Measurements from ENCODE around the gene IGLON5.

IGLON5 gene

GRCh38 chr19:51295382-51296126 lies 15.9 kb upstream of the IGLON5 start:
- Histone ChIP-seq H3K9me3 (ENCODE audit: control insufficient read depth, insufficient read depth, low read length) (no peaks in the 10 kb centered on the region; the same call in 1 of the 2 replicates), H3K36me3 (ENCODE audit: insufficient read depth, low read length) (no peaks in the 10 kb centered on the region), H3K4me1 (ENCODE audit: insufficient read depth, low read length) (peaks cover 30% of the 10 kb centered on the region), H3K9ac (ENCODE audit: low read depth, low read length) (peak overlapping the region; percentile 35)

GRCh38 chr19:51296336-51297093 lies 14.9 kb upstream of the IGLON5 start:
- H3K9ac ChIP-seq (ENCODE audit: low read depth, low read length), result no peak overlapping the region

GRCh38 chr19:51297406-51297805 lies 14.0 kb upstream of the IGLON5 start:
- Histone ChIP-seq H3K36me3 (ENCODE audit: insufficient read depth, low read length) (no peaks in the 10 kb centered on the region), H3K4me1 (ENCODE audit: insufficient read depth, low read length) (peaks cover 25% of the 10 kb centered on the region), H3K9ac (ENCODE audit: low read depth, low read length) (no peak overlapping the region), H3K9me3 (ENCODE audit: control insufficient read depth, insufficient read depth, low read length) (no peaks in the 10 kb centered on the region)

More at GRCh38 chr19:51296336-51297093, 14.9 kb upstream of the IGLON5 start:
- no peaks in the 10 kb centered on the region; the same call in 1 of the 2 replicates for H3K9me3 ChIP-seq (ENCODE audit: control insufficient read depth, insufficient read depth, low read length)
- H3K36me3 ChIP-seq (ENCODE audit: insufficient read depth, low read length), result no peaks in the 10 kb centered on the region
- peaks cover 30% of the 10 kb centered on the region for H3K4me1 ChIP-seq (ENCODE audit: insufficient read depth, low read length)

GRCh38 chr19:51301266-51301665 lies 10.2 kb upstream of the IGLON5 start:
- no peaks in the 10 kb centered on the region for H3K9me3 ChIP-seq (ENCODE audit: control insufficient read depth, insufficient read depth, low read length)
- H3K9ac ChIP-seq (ENCODE audit: low read depth, low read length), result no peak overlapping the region
- peaks cover under 1% of the 10 kb centered on the region; the same call in 1 of the 2 replicates for H3K4me1 ChIP-seq (ENCODE audit: insufficient read depth, low read length)
- no peaks in the 10 kb centered on the region for H3K36me3 ChIP-seq (ENCODE audit: insufficient read depth, low read length)

GRCh38 chr19:51305479-51305878 lies 6.0 kb upstream of the IGLON5 start:
- Histone ChIP-seq H3K36me3 (ENCODE audit: insufficient read depth, low read length) (no peaks in the 10 kb centered on the region), H3K9me3 (ENCODE audit: control insufficient read depth, insufficient read depth, low read length) (no peaks in the 10 kb centered on the region), H3K9ac (ENCODE audit: low read depth, low read length) (no peak overlapping the region), H3K4me1 (ENCODE audit: insufficient read depth, low read length) (peaks cover 5% of the 10 kb centered on the region)

GRCh38 chr19:51316688-51317087 lies 5.2 kb downstream of the IGLON5 start:
- H3K9me3 ChIP-seq (ENCODE audit: control insufficient read depth, insufficient read depth, low read length), result peaks cover 5% of the 10 kb centered on the region
- no peak overlapping the region for H3K9ac ChIP-seq (ENCODE audit: low read depth, low read length)
- no peaks in the 10 kb centered on the region for H3K4me1 ChIP-seq (ENCODE audit: insufficient read depth, low read length)
- H3K36me3 ChIP-seq (ENCODE audit: insufficient read depth, low read length), result no peaks in the 10 kb centered on the region

GRCh38 chr19:51317376-51317775 lies 5.9 kb downstream of the IGLON5 start:
- Histone ChIP-seq H3K4me1 (ENCODE audit: insufficient read depth, low read length) (no peaks in the 10 kb centered on the region), H3K9me3 (ENCODE audit: control insufficient read depth, insufficient read depth, low read length) (peaks cover 5% of the 10 kb centered on the region), H3K36me3 (ENCODE audit: insufficient read depth, low read length) (no peaks in the 10 kb centered on the region), H3K9ac (ENCODE audit: low read depth, low read length) (no peak overlapping the region)

GRCh38 chr19:51317968-51318367 lies 6.5 kb downstream of the IGLON5 start:
- Histone ChIP-seq H3K9me3 (ENCODE audit: control insufficient read depth, insufficient read depth, low read length) (peaks cover 5% of the 10 kb centered on the region), H3K36me3 (ENCODE audit: insufficient read depth, low read length) (no peaks in the 10 kb centered on the region), H3K9ac (ENCODE audit: low read depth, low read length) (no peak overlapping the region), H3K4me1 (ENCODE audit: insufficient read depth, low read length) (no peaks in the 10 kb centered on the region)

- no peaks in the 10 kb centered on the region for H3K36me3 ChIP-seq (ENCODE audit: insufficient read depth, low read length)
- H3K9ac ChIP-seq (ENCODE audit: low read depth, low read length), result no peak overlapping the region
- no peaks in the 10 kb centered on the region for H3K4me1 ChIP-seq (ENCODE audit: insufficient read depth, low read length)
- H3K9me3 ChIP-seq (ENCODE audit: control insufficient read depth, insufficient read depth, low read length), result peaks cover 5% of the 10 kb centered on the region
Measured at GRCh38 chr19:51318687-51319648, 7.5 kb downstream of the IGLON5 start.

- Histone ChIP-seq H3K4me1 (ENCODE audit: insufficient read depth, low read length) (no peaks in the 10 kb centered on the region), H3K9ac (ENCODE audit: low read depth, low read length) (no peak overlapping the region), H3K36me3 (ENCODE audit: insufficient read depth, low read length) (no peaks in the 10 kb centered on the region), H3K9me3 (ENCODE audit: control insufficient read depth, insufficient read depth, low read length) (peaks cover 1% of the 10 kb centered on the region; the same call in 1 of the 2 replicates)
Measured at GRCh38 chr19:51319649-51320279, 8.3 kb downstream of the IGLON5 start.

GRCh38 chr19:51320280-51320657 lies 8.8 kb downstream of the IGLON5 start:
- no peak overlapping the region for H3K9ac ChIP-seq (ENCODE audit: low read depth, low read length)
- no peaks in the 10 kb centered on the region for H3K9me3 ChIP-seq (ENCODE audit: control insufficient read depth, insufficient read depth, low read length)
- no peaks in the 10 kb centered on the region for H3K36me3 ChIP-seq (ENCODE audit: insufficient read depth, low read length)
- no peaks in the 10 kb centered on the region for H3K4me1 ChIP-seq (ENCODE audit: insufficient read depth, low read length)

GRCh38 chr19:51321799-51322198 lies 10.4 kb downstream of the IGLON5 start:
- Histone ChIP-seq H3K4me1 (ENCODE audit: insufficient read depth, low read length) (no peaks in the 10 kb centered on the region; the same call in 1 of the 2 replicates), H3K9me3 (ENCODE audit: control insufficient read depth, insufficient read depth, low read length) (no peaks in the 10 kb centered on the region), H3K36me3 (ENCODE audit: insufficient read depth, low read length) (no peaks in the 10 kb centered on the region), H3K9ac (ENCODE audit: low read depth, low read length) (no peak overlapping the region)

GRCh38 chr19:51323481-51324166 lies 12.2 kb downstream of the IGLON5 start:
- no peaks in the 10 kb centered on the region for H3K36me3 ChIP-seq (ENCODE audit: insufficient read depth, low read length)
- H3K4me1 ChIP-seq (ENCODE audit: insufficient read depth, low read length), result peaks cover 6% of the 10 kb centered on the region; the same call in 1 of the 2 replicates
- no peak overlapping the region for H3K9ac ChIP-seq (ENCODE audit: low read depth, low read length)
- no peaks in the 10 kb centered on the region for H3K9me3 ChIP-seq (ENCODE audit: control insufficient read depth, insufficient read depth, low read length)
